GM03348 (cell line): ENCODE results near the gene GRM3.

Source experiments
- DNase-seq: peaks from one replicate; pipeline ENCODE4 v3.0.0; 2012; ENCODE audit warnings: low spot score

The GRM3 gene

DNA sequence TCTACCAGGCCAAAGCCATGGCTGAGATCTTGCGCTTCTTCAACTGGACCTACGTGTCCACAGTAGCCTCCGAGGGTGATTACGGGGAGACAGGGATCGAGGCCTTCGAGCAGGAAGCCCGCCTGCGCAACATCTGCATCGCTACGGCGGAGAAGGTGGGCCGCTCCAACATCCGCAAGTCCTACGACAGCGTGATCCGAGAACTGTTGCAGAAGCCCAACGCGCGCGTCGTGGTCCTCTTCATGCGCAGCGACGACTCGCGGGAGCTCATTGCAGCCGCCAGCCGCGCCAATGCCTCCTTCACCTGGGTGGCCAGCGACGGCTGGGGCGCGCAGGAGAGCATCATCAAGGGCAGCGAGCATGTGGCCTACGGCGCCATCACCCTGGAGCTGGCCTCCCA, 142.7 kb downstream of the GRM3 start:
- no peak for DNase-seq

DNA sequence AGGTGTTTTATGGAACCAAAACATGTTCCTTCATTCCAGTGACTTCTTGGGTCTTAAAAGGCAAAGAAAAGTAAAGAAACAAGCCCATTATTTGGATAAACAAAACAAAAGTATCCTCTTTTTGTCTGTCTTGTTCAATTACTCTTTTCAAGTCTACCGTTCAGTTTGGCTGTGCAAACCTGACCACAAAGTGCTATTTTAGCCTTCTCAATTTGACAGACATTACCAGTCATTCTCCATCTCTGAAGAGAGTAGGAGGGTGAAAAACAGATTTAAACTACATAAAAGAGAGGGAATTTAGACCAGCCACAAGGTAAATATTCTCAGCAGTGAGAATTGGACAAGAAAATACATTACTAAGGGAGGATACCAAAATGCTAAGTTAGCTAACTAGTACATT, 145.2 kb downstream of the GRM3 start:
- no peak for DNase-seq

GRCh38 chr7:86790383-86790782, 146.7 kb downstream of the GRM3 start:
- DNase-seq = no peak

GRCh38 chr7:86792260-86792659, 148.6 kb downstream of the GRM3 start:
- DNase-seq = no peak

DNA sequence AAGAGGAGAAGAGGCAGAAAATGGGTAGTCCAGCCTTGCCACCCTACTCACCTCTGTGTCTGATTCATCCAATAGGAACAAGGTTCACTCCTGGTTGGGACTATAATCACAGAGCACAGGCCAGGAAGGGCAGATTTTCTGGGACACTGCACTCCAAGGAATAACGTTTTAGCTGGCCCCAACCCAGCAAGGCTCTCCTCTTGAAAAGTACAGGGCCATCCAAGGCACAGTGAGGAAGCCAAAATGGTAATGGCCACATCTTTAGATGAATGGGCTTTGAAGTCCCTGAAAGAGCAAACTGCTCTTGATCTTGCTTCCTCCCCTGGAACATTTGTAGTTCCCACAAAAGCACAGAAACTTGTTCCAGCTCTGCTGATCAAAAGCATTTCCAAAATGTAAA, 149.4 kb downstream of the GRM3 start:
- DNase-seq = no peak

GRCh38 chr7:86814661-86815379, 171.1 kb downstream of the GRM3 start:
- peak; percentile 6 for DNase-seq

DNA sequence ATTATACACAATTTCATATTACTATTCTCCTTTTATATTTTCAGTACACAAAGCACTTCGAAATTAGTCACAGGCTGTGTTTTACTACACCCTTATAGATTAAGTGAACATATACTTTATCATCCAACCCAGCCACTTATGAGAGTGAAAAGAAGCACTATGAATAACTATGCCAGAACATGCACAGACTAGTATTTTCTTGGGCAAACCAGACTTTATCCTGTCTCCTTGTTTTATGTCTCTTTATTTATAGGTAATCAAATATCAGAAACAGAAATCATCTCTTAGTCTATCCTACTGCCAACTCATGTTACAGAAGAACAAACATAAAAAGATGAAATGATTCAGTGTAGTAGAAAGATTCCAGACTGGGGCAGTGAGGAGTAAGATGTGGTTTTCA, 171.8 kb downstream of the GRM3 start:
- no peak for DNase-seq

DNA sequence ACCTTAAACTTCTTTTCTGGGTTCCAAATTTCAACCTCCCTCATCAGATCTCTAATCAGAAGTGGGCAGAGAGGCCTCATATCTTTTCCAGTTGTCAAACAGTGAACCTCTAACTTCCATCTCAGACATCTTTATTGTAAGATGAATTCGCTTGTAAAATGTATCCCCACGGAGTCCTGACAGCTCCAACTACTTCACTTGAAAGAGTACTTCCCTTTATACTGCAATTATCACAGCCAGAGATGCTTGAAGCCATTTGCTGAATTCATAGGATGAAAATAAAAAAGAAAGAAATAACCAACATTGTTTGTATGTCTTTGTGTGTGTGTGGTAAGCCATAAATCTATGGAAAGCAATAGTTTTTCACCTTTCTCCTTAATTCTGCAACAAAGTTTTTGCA, 175.2 kb downstream of the GRM3 start:
- DNase-seq = no peak

GRCh38 chr7:86823769-86824168, 180.1 kb downstream of the GRM3 start:
- no peak for DNase-seq

- no peak for DNase-seq
Observed at GRCh38 chr7:86825264-86825663, 181.6 kb downstream of the GRM3 start.

DNA sequence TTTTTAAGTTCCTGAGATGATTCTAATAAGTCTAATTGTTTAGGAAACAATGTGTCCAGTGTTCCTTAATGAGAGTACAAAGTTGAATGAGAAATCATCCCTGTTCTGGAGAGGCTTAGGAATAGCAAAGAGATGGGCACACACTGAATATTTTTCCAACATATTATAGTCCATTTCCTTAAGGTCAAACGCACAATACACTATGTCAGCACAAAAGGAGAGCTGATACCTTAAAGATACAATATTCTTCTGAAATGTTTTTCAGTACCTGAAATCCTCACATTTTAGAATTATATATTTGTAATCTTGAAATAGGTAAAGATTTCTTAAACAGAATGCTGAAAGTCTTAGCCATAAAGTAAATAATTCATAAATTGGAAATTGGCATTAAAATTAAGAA, 183.2 kb downstream of the GRM3 start:
- no peak for DNase-seq

- no peak for DNase-seq
Observed at GRCh38 chr7:86833360-86833759, 189.7 kb downstream of the GRM3 start.

DNA sequence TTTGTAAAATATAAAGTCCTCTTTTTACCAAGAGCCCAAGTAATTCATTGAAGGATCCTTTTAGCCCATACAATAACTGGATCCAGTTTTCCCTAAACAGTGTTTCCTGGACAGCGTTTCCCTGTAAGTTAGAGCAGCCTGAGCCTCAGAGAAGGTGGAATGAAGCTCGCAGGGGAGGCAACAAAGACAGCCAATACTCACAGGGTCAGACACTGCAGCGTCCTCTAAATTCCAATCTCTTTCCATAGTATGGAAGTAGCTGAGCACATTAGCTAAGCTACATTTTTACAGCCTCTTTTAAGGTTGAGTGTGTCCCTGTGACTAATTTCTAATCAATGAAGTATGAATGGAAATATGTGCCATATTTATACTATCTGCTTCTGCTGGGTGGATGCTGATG, 193.5 kb downstream of the GRM3 start:
- DNase-seq = no peak

- no peak for DNase-seq
Observed at GRCh38 chr7:86844608-86845007, 200.9 kb downstream of the GRM3 start.

DNA sequence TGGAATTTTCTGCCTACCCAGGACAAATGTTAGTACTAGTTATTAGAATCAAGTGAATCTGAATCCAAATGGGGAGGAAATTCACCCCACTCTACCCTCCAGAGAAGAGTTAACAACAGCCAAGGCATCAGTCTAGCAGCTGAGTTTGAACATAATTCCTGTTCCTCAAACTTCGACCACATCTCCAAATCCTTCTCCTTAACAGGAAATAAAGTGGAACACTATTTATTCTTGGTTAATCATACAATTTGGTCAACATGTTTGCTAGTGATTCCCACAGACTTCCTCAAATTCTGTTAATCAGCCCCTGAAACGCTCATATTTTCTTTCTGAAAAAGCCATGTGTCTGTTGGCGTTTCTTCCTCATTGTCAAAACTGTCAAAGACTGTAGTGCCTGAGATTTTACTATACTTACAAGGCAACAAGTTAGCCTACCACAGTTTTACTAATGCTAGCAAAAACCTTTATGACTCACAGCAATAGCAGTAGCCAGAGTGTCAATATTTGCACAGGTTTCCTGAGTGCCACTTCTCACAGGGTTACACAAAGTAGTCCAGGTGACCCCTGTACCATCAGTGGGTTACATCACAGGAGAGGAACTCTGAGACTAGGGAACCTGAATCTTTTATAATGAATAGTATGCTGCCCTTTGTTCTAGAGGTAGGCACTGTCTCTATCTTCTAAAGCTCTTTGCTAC, 202.9 kb downstream of the GRM3 start:
- DNase-seq = no peak

DNA sequence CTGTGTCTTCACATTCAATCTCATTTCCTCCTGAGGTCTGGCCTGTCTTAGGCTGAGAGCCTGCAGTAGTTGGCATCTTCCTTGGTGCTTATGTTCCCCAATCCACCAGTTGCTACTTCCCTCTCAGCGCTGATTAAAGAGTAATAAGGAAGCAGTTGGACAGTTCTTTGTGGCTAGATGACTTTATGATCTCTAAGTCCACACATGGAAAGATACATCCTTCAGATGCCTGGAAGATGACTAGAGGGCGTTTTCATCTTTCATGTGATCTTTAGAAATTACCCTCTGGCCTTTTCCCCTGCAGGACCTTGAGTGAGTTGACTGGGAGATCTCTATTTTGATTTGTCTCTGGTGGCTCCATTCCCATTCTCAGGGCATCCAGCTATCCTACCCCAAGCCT, 204.5 kb downstream of the GRM3 start:
- DNase-seq = no peak

- DNase-seq = no peak
Observed at GRCh38 chr7:86851566-86851965, 207.9 kb downstream of the GRM3 start.

DNA sequence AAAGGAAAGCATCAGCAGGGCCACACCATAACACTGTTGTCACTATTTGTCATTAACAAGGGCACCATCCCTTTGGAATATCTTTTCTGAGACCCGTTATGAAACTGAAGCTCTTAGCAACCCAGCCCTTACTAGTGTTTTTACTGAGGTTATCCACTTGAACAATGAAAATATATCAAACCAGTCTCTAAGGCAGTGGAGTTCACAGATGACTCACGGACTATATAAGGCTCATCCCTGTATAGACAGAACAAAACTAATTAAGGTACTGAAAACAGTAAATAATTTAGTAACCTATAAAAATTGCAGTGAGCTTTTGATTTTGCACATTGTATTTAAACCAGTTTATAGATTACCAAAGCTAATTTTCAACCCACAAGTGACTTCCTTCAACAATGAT, 219.7 kb downstream of the GRM3 start:
- DNase-seq = no peak

DNA sequence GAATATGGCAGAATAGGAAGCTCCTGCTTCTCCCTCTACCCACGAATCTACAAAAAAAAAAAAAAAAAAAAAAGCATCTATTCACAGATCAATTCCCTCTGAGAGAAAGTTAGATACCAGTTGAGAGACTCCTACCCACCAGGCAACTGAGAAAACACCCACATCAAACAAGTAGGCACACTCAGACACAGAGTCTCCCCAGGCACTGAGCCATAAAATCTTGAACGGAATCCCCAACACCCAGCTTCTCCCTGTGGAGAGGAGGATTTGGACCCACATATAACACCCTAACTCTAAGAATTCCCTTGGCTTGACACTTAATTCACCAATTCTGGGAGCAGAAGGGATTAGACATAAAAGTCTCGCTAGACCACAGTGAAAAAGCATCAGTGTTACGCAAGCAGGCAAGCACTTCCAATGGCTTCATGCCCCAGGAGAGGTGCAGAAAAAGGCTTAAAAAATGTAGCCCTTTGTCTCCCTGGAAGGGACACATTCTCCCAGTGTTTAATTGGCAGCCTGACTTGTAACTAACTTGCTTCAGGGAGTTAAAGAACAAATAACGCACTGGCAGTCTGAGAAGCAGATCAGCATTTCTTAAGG, 223.6 kb downstream of the GRM3 start:
- DNase-seq = no peak

- no peak for DNase-seq
Observed at GRCh38 chr7:86876146-86876545, 232.4 kb downstream of the GRM3 start.

DNA sequence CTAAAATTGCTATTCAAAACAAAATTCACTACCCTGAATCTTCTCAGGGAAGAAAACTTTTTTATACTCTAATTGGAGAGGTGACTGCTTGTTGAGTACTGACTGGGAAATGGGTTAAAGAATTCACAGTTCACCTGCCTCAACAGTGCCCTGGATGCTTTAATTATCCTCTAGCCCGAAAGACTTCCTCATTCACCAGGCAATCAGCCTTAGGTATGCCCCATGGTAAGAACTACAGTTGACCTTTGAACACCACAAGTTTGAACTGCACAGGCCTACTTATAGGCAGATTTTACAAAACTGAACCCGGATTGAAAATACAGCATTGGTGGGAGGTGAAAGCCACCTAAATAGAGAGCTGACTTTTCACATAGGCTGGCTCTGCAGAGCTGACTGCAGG, 240.4 kb downstream of the GRM3 start:
- DNase-seq = no peak

- no peak for DNase-seq
Observed at GRCh38 chr7:86889501-86889900, 245.8 kb downstream of the GRM3 start.

DNA sequence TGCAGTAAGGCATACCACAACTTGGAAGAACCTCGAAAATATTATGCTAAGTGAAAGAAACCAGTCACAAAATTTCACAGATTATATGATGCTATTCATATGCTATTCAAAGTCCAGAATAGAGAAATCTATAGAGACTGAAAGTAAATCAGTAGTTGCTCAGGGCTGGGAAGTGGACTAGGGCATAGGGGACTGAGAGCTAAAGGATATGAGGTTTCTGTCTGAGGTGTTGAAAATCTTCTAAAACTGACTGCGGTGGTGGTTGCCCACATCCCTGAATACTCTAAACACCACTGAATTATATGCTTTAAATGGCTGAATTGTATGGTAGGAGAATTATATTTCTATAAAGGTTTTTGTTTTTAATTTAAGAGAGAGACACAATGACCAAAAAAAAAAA, 254.5 kb downstream of the GRM3 start:
- DNase-seq = no peak

- DNase-seq = no peak
Observed at GRCh38 chr7:86900886-86901285, 257.2 kb downstream of the GRM3 start.
